ENCODE measurements around the gene RNASE13. TPM values are rescaled to one million over a fixed set of nuclear protein-coding genes. Genes with fewer than 3 reads are reported as not detected.

The RNASE13 gene
- total RNA-seq, 2 donors from 2014 or later = not detected

DNA sequence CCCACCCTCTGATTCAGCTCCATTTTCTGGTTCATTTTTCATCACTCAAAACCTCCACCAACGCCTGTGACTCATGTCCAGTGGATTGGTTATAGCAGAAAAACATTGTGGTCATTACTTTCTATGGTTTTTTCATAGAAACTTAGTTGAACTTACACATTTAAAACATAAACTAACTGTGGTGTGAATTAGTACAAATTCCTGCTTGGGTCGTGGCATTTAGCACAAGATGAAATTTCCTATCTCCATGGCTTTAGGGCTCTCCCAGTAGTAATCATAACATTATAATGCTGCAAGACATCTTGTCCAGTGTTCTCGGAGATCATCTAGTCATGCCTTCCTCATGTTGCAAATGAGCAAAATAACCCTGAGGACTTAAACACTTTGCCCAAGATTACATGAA, 14.7 kb upstream of the RNASE13 start:
- no peak overlapping the region for H3K27ac Mint-ChIP-seq
- H3K9ac ChIP-seq (ENCODE audit: extremely low read depth, low read length, poor library complexity, severe bottlenecking) = no peak overlapping the region
- H3K36me3 Mint-ChIP-seq (ENCODE audit: low read depth) = no peaks in the 10 kb centered on the region
- no peak overlapping the region for H3K4me3 ChIP-seq (ENCODE audit: low read length)
- no peaks in the 10 kb centered on the region for H3K27me3 ChIP-seq (ENCODE audit: control insufficient read depth, insufficient read depth, low read length, poor library complexity, severe bottlenecking)
- H3K4me3 Mint-ChIP-seq = no peak overlapping the region
- no peaks in the 10 kb centered on the region for H3K9me3 Mint-ChIP-seq
- H3K4me1 ChIP-seq (ENCODE audit: control insufficient read depth, insufficient read depth, low read length) = no peaks in the 10 kb centered on the region
- H3K4me1 Mint-ChIP-seq = peaks cover 7% of the 10 kb centered on the region
- TF ChIP-seq, protein P1, sequence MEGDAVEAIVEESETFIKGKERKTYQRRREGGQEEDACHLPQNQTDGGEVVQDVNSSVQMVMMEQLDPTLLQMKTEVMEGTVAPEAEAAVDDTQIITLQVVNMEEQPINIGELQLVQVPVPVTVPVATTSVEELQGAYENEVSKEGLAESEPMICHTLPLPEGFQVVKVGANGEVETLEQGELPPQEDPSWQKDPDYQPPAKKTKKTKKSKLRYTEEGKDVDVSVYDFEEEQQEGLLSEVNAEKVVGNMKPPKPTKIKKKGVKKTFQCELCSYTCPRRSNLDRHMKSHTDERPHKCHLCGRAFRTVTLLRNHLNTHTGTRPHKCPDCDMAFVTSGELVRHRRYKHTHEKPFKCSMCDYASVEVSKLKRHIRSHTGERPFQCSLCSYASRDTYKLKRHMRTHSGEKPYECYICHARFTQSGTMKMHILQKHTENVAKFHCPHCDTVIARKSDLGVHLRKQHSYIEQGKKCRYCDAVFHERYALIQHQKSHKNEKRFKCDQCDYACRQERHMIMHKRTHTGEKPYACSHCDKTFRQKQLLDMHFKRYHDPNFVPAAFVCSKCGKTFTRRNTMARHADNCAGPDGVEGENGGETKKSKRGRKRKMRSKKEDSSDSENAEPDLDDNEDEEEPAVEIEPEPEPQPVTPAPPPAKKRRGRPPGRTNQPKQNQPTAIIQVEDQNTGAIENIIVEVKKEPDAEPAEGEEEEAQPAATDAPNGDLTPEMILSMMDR (conservative IDR thresholded peaks at IDR 0.05) = no peak
- no peak for DNase-seq
- H3K36me3 ChIP-seq (ENCODE audit: control insufficient read depth, insufficient read depth, low read length) = no peaks in the 10 kb centered on the region
- peaks cover 8% of the 10 kb centered on the region for H3K27me3 Mint-ChIP-seq (ENCODE audit: insufficient read depth)
- no peak overlapping the region for H3K27ac ChIP-seq (ENCODE audit: low read depth, low read length)
- H3K9me3 ChIP-seq (ENCODE audit: control insufficient read depth, low read length) = no peaks in the 10 kb centered on the region
- 70 to 81% methylated on average over 2 to 3 of the region's 3 CpGs for WGBS, 2 experiments (ENCODE audit: insufficient coverage in 1 of 2, insufficient read length in 1 of 2)

DNA sequence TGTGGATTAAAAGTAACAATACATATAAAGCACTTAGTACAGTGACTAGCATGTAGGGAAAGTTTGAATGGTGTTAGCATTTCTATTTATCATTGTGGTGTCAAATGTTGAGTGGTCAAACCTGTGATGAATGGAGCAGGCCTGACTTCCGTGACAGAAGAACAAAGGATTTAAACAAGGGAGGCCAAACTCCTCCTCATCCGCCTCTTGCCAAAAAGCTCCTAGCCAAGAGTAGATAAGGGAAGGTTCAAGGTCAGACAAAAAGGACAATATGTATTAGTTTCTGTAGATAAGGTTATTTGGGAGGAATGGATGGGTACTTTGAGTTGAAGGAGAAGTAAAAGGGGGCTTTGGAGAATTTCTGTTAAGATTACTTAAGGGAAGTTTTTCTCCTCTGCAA, 14.0 kb upstream of the RNASE13 start:
- no peaks in the 10 kb centered on the region for H3K9me3 ChIP-seq (ENCODE audit: control insufficient read depth, low read length)
- Mint-ChIP-seq H3K36me3 (ENCODE audit: low read depth) (no peaks in the 10 kb centered on the region), H3K4me1 (peaks cover 5% of the 10 kb centered on the region), H3K4me3 (no peak overlapping the region), H3K9me3 (no peaks in the 10 kb centered on the region), H3K27ac (no peak overlapping the region), H3K27me3 (ENCODE audit: insufficient read depth) (peaks cover 10% of the 10 kb centered on the region)
- H3K4me3 ChIP-seq (ENCODE audit: low read length) = no peak overlapping the region
- peaks cover under 1% of the 10 kb centered on the region for H3K27me3 ChIP-seq (ENCODE audit: control insufficient read depth, insufficient read depth, low read length, poor library complexity, severe bottlenecking)
- no peaks in the 10 kb centered on the region for H3K36me3 ChIP-seq (ENCODE audit: control insufficient read depth, insufficient read depth, low read length)
- no peak overlapping the region for H3K9ac ChIP-seq (ENCODE audit: extremely low read depth, low read length, poor library complexity, severe bottlenecking)
- TF ChIP-seq, protein P1 (conservative IDR thresholded peaks at IDR 0.05) = no peak
- H3K27ac ChIP-seq (ENCODE audit: low read depth, low read length) = no peak overlapping the region
- H3K4me1 ChIP-seq (ENCODE audit: control insufficient read depth, insufficient read depth, low read length) = no peaks in the 10 kb centered on the region
- no peak for DNase-seq
- WGBS, 2 experiments (ENCODE audit: insufficient coverage in 1 of 2, insufficient read length in 1 of 2) = 67 to 88% methylated on average over 1 to 2 of the region's 2 CpGs

DNA sequence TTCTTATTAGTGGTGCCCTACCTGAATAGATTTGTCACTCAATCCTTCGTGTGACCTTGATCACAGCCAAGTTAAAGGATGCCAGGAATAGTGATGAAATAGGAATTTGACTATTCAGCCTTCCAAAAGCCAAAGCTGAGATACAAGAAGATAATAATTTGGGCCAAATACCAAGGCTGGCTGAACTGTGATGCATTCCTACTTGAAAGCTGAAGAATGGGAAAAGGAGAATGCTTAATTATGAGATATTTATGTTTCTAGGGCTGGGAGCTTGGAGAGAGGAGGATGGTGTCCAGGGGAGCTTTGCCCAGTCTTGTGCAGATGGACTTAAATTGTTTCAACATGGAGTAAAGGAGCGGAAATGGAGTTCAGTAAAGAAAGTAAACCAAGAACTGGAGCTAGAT, 12.8 kb upstream of the RNASE13 start:
- WGBS, 2 experiments (ENCODE audit: insufficient coverage in 1 of 2, insufficient read length in 1 of 2) = 96 to 97% methylated on average over 2 of the region's 2 CpGs
- H3K27me3 Mint-ChIP-seq (ENCODE audit: insufficient read depth) = peaks cover 23% of the 10 kb centered on the region
- peaks cover 8% of the 10 kb centered on the region for H3K27me3 ChIP-seq (ENCODE audit: control insufficient read depth, insufficient read depth, low read length, poor library complexity, severe bottlenecking)
- no peak overlapping the region for H3K4me3 Mint-ChIP-seq
- H3K9ac ChIP-seq (ENCODE audit: extremely low read depth, low read length, poor library complexity, severe bottlenecking) = no peak overlapping the region
- DNase-seq = no peak
- no peaks in the 10 kb centered on the region for H3K36me3 Mint-ChIP-seq (ENCODE audit: low read depth)
- H3K9me3 Mint-ChIP-seq = no peaks in the 10 kb centered on the region
- TF ChIP-seq, protein P1 (conservative IDR thresholded peaks at IDR 0.05) = no peak
- no peaks in the 10 kb centered on the region for H3K9me3 ChIP-seq (ENCODE audit: control insufficient read depth, low read length)
- H3K36me3 ChIP-seq (ENCODE audit: control insufficient read depth, insufficient read depth, low read length) = no peaks in the 10 kb centered on the region
- H3K4me1 ChIP-seq (ENCODE audit: control insufficient read depth, insufficient read depth, low read length) = no peaks in the 10 kb centered on the region
- H3K4me3 ChIP-seq (ENCODE audit: low read length) = no peak overlapping the region
- no peak overlapping the region for H3K27ac ChIP-seq (ENCODE audit: low read depth, low read length)
- no peak overlapping the region for H3K27ac Mint-ChIP-seq
- H3K4me1 Mint-ChIP-seq = peaks cover 5% of the 10 kb centered on the region
